Activated naive CD8-positive, alpha-beta T cell treated with anti-CD3 and anti-CD28 coated beads, Interleukin-2, amount 10 ng/mL, durations not matched to agents 7 days and 5 days (primary cell): Measurements from ENCODE around the gene RARRES1. TPM values are rescaled to one million over a fixed set of nuclear protein-coding genes. Genes with fewer than 3 reads are reported as not detected.
"Not testable (repeated sequence)": the region's sequence is repeated elsewhere in the genome, so short reads cannot be mapped to it uniquely, and the experiment has no call there.

Experiments used
- ATAC-seq: fragments of 150-1000 bp; cut with Tn5 transposase; one replicate; pipeline ENCODE4 v1.10.0; 2021; ENCODE audit warnings: low read depth, moderate library complexity
- POLR2A ChIA-PET: fragments of 350-600 bp; sonication (Branson Sonifier 250); formaldehyde crosslinking; loops from one replicate; lab custom pipeline; 2021; ENCODE audit warnings: antibody characterized with exemption; lab: Charles Lee
- DNase-seq: peaks from one replicate; pipeline ENCODE4 v3.0.0; 2021
- H3K27ac Mint-ChIP-seq: one replicate; pipeline ENCODE4 v1.8.0; 2022; ENCODE audit warnings: mild to moderate bottlenecking, mixed read lengths
- H3K27me3 Mint-ChIP-seq: one replicate; pipeline ENCODE4 v1.8.0; 2022; ENCODE audit warnings: mild to moderate bottlenecking, moderate library complexity, mixed read lengths
- H3K36me3 Mint-ChIP-seq: one replicate; pipeline ENCODE4 v1.8.0; 2021; ENCODE audit warnings: mild to moderate bottlenecking, mixed read lengths
- H3K4me1 Mint-ChIP-seq: one replicate; pipeline ENCODE4 v1.8.0; 2021; ENCODE audit warnings: mixed read lengths
- H3K4me3 Mint-ChIP-seq: one replicate; pipeline ENCODE4 v1.8.0; 2022; ENCODE audit warnings: mild to moderate bottlenecking, moderate library complexity, mixed read lengths
- H3K9me3 Mint-ChIP-seq: one replicate; pipeline ENCODE4 v1.8.0; 2021; ENCODE audit warnings: mixed read lengths
- total RNA-seq, 2 experiments: library from RNA; stranded (reverse); gene quantifications; one replicate each; pipeline ENCODE4 v1.2.3, GENCODE V29; 2021

The RARRES1 gene
- total RNA-seq, 2 experiments from 2014 or later, result not detected

GRCh38 chr3:158713094-158713499 is 19.2 kb downstream of the RARRES1 start:
- Mint-ChIP-seq H3K9me3 (no peaks in the 10 kb centered on the region), H3K4me1 (peaks cover 19% of the 10 kb centered on the region), H3K4me3 (no peak overlapping the region), H3K27me3 (no peaks in the 10 kb centered on the region), H3K27ac (no peak overlapping the region), H3K36me3 (peaks cover 14% of the 10 kb centered on the region)
- POLR2A ChIA-PET, result no interaction called here
- ATAC-seq (no peak), DNase-seq (no peak)

DNA sequence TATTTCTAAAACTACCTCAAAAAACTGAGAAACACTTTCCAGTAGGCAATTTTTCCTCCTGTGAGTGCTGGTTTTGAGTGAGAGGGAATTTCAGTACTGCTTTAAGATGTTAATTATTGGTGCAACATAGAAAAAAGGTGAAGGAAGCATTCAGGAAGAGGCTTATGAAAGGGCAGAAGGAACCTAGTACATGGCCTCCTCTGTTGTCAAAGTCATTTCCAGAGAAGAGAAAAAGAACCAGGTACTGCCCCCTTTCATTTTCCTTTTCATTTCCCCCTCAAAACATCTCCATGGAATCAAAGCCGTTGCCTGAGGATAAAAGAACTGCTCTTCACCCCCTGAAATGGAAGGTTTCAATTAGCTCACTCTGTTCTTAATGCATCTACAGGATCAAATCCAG is 19.8 kb downstream of the RARRES1 start:
- Mint-ChIP-seq H3K27ac (no peak overlapping the region), H3K36me3 (peaks cover 13% of the 10 kb centered on the region), H3K4me1 (peaks cover 17% of the 10 kb centered on the region), H3K9me3 (no peaks in the 10 kb centered on the region), H3K4me3 (no peak overlapping the region), H3K27me3 (no peaks in the 10 kb centered on the region)
- DNase-seq (no peak), ATAC-seq (no peak)
- POLR2A ChIA-PET, result no interaction called here

GRCh38 chr3:158711886-158712285 is 20.4 kb downstream of the RARRES1 start:
- Mint-ChIP-seq H3K27ac (no peak overlapping the region), H3K9me3 (no peaks in the 10 kb centered on the region), H3K4me3 (no peak overlapping the region), H3K27me3 (no peaks in the 10 kb centered on the region), H3K36me3 (peaks cover 17% of the 10 kb centered on the region), H3K4me1 (peaks cover 17% of the 10 kb centered on the region)
- no peak for DNase-seq
- POLR2A ChIA-PET, result interaction anchor here (0.7 kb wide), 1 partner anchor 40 kb away, joined by 4 read pairs; the partner anchor contains the start of gene LXN
- ATAC-seq, result no peak

- no peak overlapping the region for H3K27ac Mint-ChIP-seq
- DNase-seq (no peak), ATAC-seq (no peak)
- POLR2A ChIA-PET, result no interaction called here
- H3K36me3 Mint-ChIP-seq, result peaks cover 17% of the 10 kb centered on the region
- no peak overlapping the region for H3K4me3 Mint-ChIP-seq
- H3K27me3 Mint-ChIP-seq, result no peaks in the 10 kb centered on the region
- H3K4me1 Mint-ChIP-seq, result peaks cover 17% of the 10 kb centered on the region
- H3K9me3 Mint-ChIP-seq, result no peaks in the 10 kb centered on the region
These were observed 21.7 kb downstream of the RARRES1 start for GRCh38 chr3:158710601-158711000.

DNA sequence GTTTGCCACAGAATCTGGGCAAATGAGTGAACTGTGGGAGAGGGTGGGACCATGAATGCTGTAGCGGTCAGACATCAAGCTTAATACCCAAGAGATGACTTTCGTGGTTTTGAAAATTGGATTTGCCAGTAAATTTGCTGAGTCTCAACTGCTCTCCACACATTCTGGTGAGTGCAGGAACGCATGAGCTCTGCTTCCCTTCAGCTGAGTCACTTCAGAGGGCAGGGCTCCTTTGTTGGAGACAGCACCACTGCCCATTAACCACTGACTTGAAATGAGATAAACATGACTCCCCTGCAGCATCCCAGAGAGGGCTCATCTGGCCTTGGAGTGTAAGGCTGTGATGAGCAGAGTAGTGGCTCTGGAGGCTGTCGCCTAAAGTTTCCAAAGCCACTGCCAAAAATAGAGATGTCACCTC is 22.6 kb downstream of the RARRES1 start:
- ATAC-seq (no peak), DNase-seq (no peak)
- H3K4me1 Mint-ChIP-seq, result peaks cover 17% of the 10 kb centered on the region
- H3K27me3 Mint-ChIP-seq, result no peaks in the 10 kb centered on the region
- POLR2A ChIA-PET, result no interaction called here
- no peaks in the 10 kb centered on the region for H3K9me3 Mint-ChIP-seq
- no peak overlapping the region for H3K4me3 Mint-ChIP-seq
- no peak overlapping the region for H3K27ac Mint-ChIP-seq
- peaks cover 17% of the 10 kb centered on the region for H3K36me3 Mint-ChIP-seq

- Mint-ChIP-seq H3K4me1 (peaks cover 11% of the 10 kb centered on the region), H3K9me3 (no peaks in the 10 kb centered on the region), H3K4me3 (no peak overlapping the region), H3K36me3 (peaks cover 22% of the 10 kb centered on the region), H3K27me3 (no peaks in the 10 kb centered on the region), H3K27ac (no peak overlapping the region)
- no peak for DNase-seq
- ATAC-seq, result no peak
- POLR2A ChIA-PET, result no interaction called here
These were observed 28.7 kb downstream of the RARRES1 start for GRCh38 chr3:158703566-158703965.

DNA sequence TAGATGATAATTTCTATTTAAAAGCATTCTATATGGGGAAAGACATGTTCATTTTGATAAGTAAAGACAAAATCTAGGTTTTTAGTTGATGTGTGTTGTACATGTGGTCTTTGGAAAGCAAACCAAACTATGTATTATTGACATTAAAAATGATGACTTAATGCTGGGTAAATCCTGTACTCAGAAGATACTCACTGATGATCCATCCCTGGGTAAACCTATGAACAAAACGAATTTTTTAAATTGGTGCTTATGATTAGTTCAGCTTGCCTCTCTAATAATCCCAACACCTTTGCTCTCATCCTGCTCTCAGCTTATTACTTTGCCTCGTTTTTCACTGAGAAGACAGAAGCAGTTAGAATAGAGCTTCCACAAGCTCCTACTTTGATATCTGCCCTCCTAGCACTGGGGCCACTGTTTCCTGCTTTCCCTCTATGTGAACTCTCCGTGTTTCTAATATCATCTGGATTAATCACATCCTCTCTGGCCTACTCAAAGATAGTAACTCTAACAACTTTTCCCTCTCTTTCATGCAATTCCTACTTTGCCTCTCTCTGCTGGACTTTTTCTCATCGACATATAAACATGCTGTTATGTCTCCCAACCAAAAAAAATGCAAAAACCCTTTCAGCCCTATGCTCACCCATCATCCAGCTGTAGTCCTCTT is 29.3 kb downstream of the RARRES1 start:
- H3K4me3 Mint-ChIP-seq, result no peak overlapping the region
- H3K36me3 Mint-ChIP-seq, result peaks cover 19% of the 10 kb centered on the region
- POLR2A ChIA-PET, result no interaction called here
- peaks cover 11% of the 10 kb centered on the region for H3K4me1 Mint-ChIP-seq
- ATAC-seq, result no peak
- H3K27ac Mint-ChIP-seq, result no peak overlapping the region
- no peak for DNase-seq
- H3K27me3 Mint-ChIP-seq, result no peaks in the 10 kb centered on the region
- no peaks in the 10 kb centered on the region for H3K9me3 Mint-ChIP-seq

GRCh38 chr3:158701420-158702065 is 30.7 kb downstream of the RARRES1 start:
- DNase-seq (no peak), ATAC-seq (no peak)
- Mint-ChIP-seq H3K4me1 (peaks cover 11% of the 10 kb centered on the region), H3K36me3 (peaks cover 16% of the 10 kb centered on the region), H3K27ac (no peak overlapping the region), H3K4me3 (no peak overlapping the region), H3K9me3 (no peaks in the 10 kb centered on the region), H3K27me3 (no peaks in the 10 kb centered on the region)
- POLR2A ChIA-PET, result no interaction called here

DNA sequence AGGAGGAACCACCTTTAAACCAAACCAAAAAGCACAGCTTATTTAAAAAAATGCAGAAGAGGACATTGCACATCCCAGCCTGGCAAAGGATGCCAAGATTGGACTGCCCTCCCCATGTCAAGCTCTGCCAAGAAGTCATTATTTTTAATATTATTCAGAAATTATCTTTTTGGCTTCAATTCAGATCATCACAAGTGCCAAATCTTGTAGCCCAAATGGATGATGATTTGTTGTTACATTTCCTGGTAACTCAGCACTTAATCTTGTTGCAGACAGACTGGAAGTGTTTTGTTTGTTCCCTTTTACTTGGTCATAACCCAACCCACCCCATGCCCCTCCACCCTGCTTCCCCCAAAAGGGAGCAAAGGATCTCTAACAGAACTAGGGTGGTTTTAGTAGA is 31.7 kb downstream of the RARRES1 start:
- Mint-ChIP-seq H3K4me3 (no peak overlapping the region), H3K36me3 (peaks cover 16% of the 10 kb centered on the region), H3K27ac (no peak overlapping the region), H3K27me3 (no peaks in the 10 kb centered on the region), H3K4me1 (peaks cover 11% of the 10 kb centered on the region), H3K9me3 (no peaks in the 10 kb centered on the region)
- POLR2A ChIA-PET, result no interaction called here
- DNase-seq (no peak), ATAC-seq (no peak)

DNA sequence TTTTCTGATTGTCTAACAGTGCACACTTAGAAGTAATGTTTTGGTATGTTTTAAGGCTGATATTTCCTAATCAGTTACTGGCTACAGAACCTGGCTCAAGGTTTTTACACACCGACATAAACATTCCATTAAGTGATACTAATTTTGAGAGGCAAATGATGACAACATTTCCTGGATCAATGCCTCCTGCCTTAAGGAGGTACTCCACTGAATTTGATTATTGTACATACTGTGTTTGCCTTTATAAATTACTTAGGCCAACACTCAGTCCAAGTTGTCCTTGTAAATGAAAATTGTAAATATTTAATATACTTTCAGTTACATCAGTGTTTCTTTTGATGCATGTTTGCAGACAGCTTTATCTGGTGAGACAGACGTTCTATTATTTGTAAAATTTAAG is 35.6 kb downstream of the RARRES1 start:
- peaks cover 26% of the 10 kb centered on the region for H3K36me3 Mint-ChIP-seq
- H3K27ac Mint-ChIP-seq, result no peak overlapping the region
- no peak overlapping the region for H3K4me3 Mint-ChIP-seq
- ATAC-seq, result no peak
- DNase-seq, result no peak
- H3K27me3 Mint-ChIP-seq, result no peaks in the 10 kb centered on the region
- POLR2A ChIA-PET, result no interaction called here
- peaks cover 2% of the 10 kb centered on the region for H3K4me1 Mint-ChIP-seq
- no peaks in the 10 kb centered on the region for H3K9me3 Mint-ChIP-seq

- H3K9me3 Mint-ChIP-seq, H3K4me3 Mint-ChIP-seq, H3K4me1 Mint-ChIP-seq, H3K27ac Mint-ChIP-seq, ATAC-seq, DNase-seq, POLR2A ChIA-PET, H3K27me3 Mint-ChIP-seq: not testable (repeated sequence)
- H3K36me3 Mint-ChIP-seq, result peaks cover 35% of the 10 kb centered on the region
These were observed 38.3 kb downstream of the RARRES1 start for GRCh38 chr3:158693866-158694456.

- no peak for ATAC-seq
- Mint-ChIP-seq H3K9me3 (no peaks in the 10 kb centered on the region), H3K27me3 (no peaks in the 10 kb centered on the region), H3K4me3 (no peak overlapping the region), H3K27ac (no peak overlapping the region), H3K4me1 (peaks cover 2% of the 10 kb centered on the region), H3K36me3 (peaks cover 3% of the 10 kb centered on the region)
- DNase-seq, result no peak
- POLR2A ChIA-PET, result no interaction called here
These were observed 47.1 kb downstream of the RARRES1 start for GRCh38 chr3:158685159-158685558.

DNA sequence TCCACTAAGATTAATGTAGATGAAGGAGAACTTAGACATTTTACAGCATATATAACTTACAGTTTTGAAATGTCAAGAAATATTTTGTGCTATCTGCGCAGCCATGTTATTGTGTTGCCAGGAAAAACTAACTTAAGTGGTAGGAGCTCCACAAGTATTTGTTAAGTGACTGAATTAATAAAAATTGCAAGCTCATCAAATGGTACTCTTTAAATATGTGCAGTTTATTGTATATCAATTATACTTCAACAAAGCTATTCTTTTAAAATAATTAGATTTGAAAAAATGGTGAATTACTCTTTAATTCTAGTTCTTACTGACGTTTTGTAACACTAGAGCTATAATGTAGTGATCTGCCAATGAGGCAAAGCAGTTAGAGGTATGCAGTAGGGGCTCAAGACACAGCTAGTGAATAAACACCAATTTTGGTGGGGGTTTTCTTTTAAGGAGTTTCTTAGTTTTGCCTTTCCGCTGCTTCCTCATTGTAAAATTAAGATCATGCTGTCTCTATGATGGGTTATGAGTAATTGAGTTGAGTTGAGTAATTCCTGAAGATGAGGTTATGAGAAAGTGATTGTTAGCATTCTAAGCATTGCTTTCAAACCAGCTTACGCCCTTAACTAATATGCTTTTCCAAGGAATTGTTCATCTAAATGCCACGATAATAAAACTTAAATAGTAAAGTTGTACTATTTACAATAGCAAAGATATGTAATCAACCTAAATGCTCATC is 48.9 kb downstream of the RARRES1 start:
- DNase-seq (no peak), ATAC-seq (no peak)
- POLR2A ChIA-PET, result interaction anchor here (1.2 kb wide), 1 partner anchor 11 kb away, joined by 3 read pairs; the partner anchor contains the start of gene LXN
- Mint-ChIP-seq H3K4me3 (no peak overlapping the region), H3K9me3 (no peaks in the 10 kb centered on the region), H3K27ac (no peak overlapping the region), H3K4me1 (peaks cover 2% of the 10 kb centered on the region), H3K27me3 (no peaks in the 10 kb centered on the region), H3K36me3 (peaks cover 6% of the 10 kb centered on the region)
